NCI-H1417 treated with DMSO at 0.1 percent for 48 hours (cell line): Measurements from ENCODE around the gene ZNF10.

Source experiments
- DNase-seq: peaks from one replicate; lab custom pipeline; 2025; lab: John Stamatoyannopoulos, UW

Gene ZNF10

GRCh38 chr12:133130038-133130807 lies at the start of gene ZNF10, which contains the start of gene ZNF891:
TSS of gene ZNF10 (plus strand) at chr12:133130627. CDS start at chr12:133144493, 13,866 bp downstream.
TSS of gene ZNF891 (minus strand) at chr12:133130274. CDS start at chr12:133121918, 8,356 bp downstream.
- peak; percentile 69 for DNase-seq

- no peak for DNase-seq
These were observed 49.2 kb upstream of the ZNF10 start for GRCh38 chr12:133081159-133081780.

- DNase-seq = no peak
These were observed 47.1 kb upstream of the ZNF10 start for GRCh38 chr12:133083345-133083744.

GRCh38 chr12:133105620-133106019 lies 24.8 kb upstream of the ZNF10 start:
- DNase-seq = no peak

- DNase-seq = no peak
These were observed 24.2 kb upstream of the ZNF10 start for GRCh38 chr12:133106253-133106652.

GRCh38 chr12:133107121-133107520 lies 23.3 kb upstream of the ZNF10 start:
- no peak for DNase-seq

GRCh38 chr12:133108150-133108549 lies 22.3 kb upstream of the ZNF10 start:
- no peak for DNase-seq

- DNase-seq = no peak
These were observed 9.8 kb upstream of the ZNF10 start for GRCh38 chr12:133120385-133121191.

GRCh38 chr12:133124674-133125073 lies 5.8 kb upstream of the ZNF10 start:
- no peak for DNase-seq

- no peak for DNase-seq
These were observed 924 bp upstream of the ZNF10 start for GRCh38 chr12:133129368-133130037.

- DNase-seq = peak; percentile 69
These were observed 341 bp downstream of the ZNF10 start for GRCh38 chr12:133130808-133131128.

- DNase-seq = no peak
These were observed 5.3 kb downstream of the ZNF10 start for GRCh38 chr12:133135747-133136146.

GRCh38 chr12:133145981-133146380 lies 15.6 kb downstream of the ZNF10 start:
- no peak for DNase-seq

- no peak for DNase-seq
These were observed 25.8 kb downstream of the ZNF10 start for GRCh38 chr12:133156125-133156690.

- no peak for DNase-seq
These were observed 35.3 kb downstream of the ZNF10 start for GRCh38 chr12:133165776-133166175.

- no peak for DNase-seq
These were observed 42.1 kb downstream of the ZNF10 start for GRCh38 chr12:133172491-133172890.

GRCh38 chr12:133174901-133175300 lies 44.5 kb downstream of the ZNF10 start:
- DNase-seq = no peak

- no peak for DNase-seq
These were observed 50.2 kb downstream of the ZNF10 start for GRCh38 chr12:133180669-133181068.

- DNase-seq = peak; percentile 33
These were observed 51.0 kb downstream of the ZNF10 start, which contains the start of gene ZNF268 for GRCh38 chr12:133181238-133181959. TSS of gene ZNF268 (plus strand) at chr12:133181495. CDS start at chr12:133181998, 503 bp downstream.

- DNase-seq = no peak
These were observed 59.7 kb downstream of the ZNF10 start for GRCh38 chr12:133190176-133190575.

- no peak for DNase-seq
These were observed 62.4 kb downstream of the ZNF10 start for GRCh38 chr12:133192847-133193246.
